H1 (cell line): ENCODE results near the gene ACVR2B. TPM values are rescaled to one million over a fixed set of nuclear protein-coding genes. Genes with fewer than 3 reads are reported as not detected.

Source experiments
- CTCF ChIA-PET: fragments of 300-600 bp; sonication (Branson Sonifier 250); formaldehyde crosslinking; loops from one replicate; lab custom pipeline; 2021; ENCODE audit not compliant: partially characterized antibody; lab: Charles Lee
- POLR2A ChIA-PET: fragments of 300-600 bp; sonication (Branson Sonifier 250); formaldehyde crosslinking; loops from one replicate; lab custom pipeline; 2021; ENCODE audit warnings: inconsistent platforms; ENCODE audit not compliant: partially characterized antibody; lab: Charles Lee
- DNase-seq, 2 experiments: peaks; one replicate each; pipeline versions ENCODE4 v3.0.0 to v3.0.0-alpha.2; 2010 to 2022; ENCODE audit warnings: low spot score in 2 of 2, low read depth in 1 of 2, mixed read lengths in 1 of 2
- FAIRE-seq: peaks from 2 replicates; lab custom pipeline; 2011; peaks lifted over from hg19 to GRCh38; lab: Jason Lieb, UNC
- H2AFZ ChIP-seq: 2 replicates; pipeline ENCODE4 v1.8.1; 2012; ENCODE audit warnings: low read length, inconsistent platforms
- H2AK5ac ChIP-seq: 2 replicates; pipeline ENCODE4 v1.6.1; 2013; ENCODE audit warnings: low read depth, low read length
- H2BK120ac ChIP-seq: replicated peaks from 2 replicates; pipeline ENCODE3; 2013; ENCODE audit warnings: low read depth, low read length, inconsistent platforms
- H2BK12ac ChIP-seq: 2 replicates; pipeline ENCODE4 v1.6.1; 2013; ENCODE audit warnings: low read depth, low read length
- H2BK15ac ChIP-seq: 2 replicates; pipeline ENCODE4 v1.6.1; 2013; ENCODE audit warnings: low read length
- H2BK20ac ChIP-seq: 2 replicates; pipeline ENCODE4 v1.6.1; 2013; ENCODE audit warnings: low read length
- H2BK5ac ChIP-seq: 2 replicates; pipeline ENCODE4 v1.6.1; 2013; ENCODE audit warnings: low read depth, low read length
- H3K14ac ChIP-seq: 2 replicates; pipeline ENCODE4 v1.6.1; 2013; ENCODE audit warnings: inconsistent platforms; ENCODE audit not compliant: insufficient read length
- H3K18ac ChIP-seq: 2 replicates; pipeline ENCODE4 v1.6.1; 2013; ENCODE audit warnings: low read length; ENCODE audit errors: extremely low read depth
- H3K23ac ChIP-seq: 2 replicates; pipeline ENCODE4 v1.6.1; 2013; ENCODE audit warnings: inconsistent platforms; ENCODE audit not compliant: insufficient read length
- H3K23me2 ChIP-seq: 2 replicates; pipeline ENCODE4 v1.6.1; 2013; ENCODE audit warnings: low read depth, low read length
- H3K27ac ChIP-seq: 2 replicates; pipeline ENCODE4 v1.6.1; 2011; ENCODE audit warnings: low read depth, low read length, inconsistent platforms
- H3K27me3 ChIP-seq, 4 experiments: replicated peaks in 1 of 4; 1 replicate in 1 of 4; 2 replicates in 3 of 4; pipeline versions ENCODE4 v1.6.1 to v1.8.1; 2011 to 2013; ENCODE audit warnings: low read length in 3 of 4, mild to moderate bottlenecking in 3 of 4, inconsistent platforms in 2 of 4, mixed read lengths in 2 of 4, moderate library complexity in 1 of 4; ENCODE audit not compliant: control insufficient read depth in 3 of 4, insufficient read depth in 3 of 4; ENCODE audit errors: extremely low read depth in 1 of 4
- H3K36me3 ChIP-seq, 4 experiments: 2 replicates each; pipeline versions ENCODE4 v1.6.1 to v1.8.1; 2011 to 2013; ENCODE audit warnings: mild to moderate bottlenecking in 4 of 4, low read length in 3 of 4, moderate library complexity in 2 of 4, control low read depth in 1 of 4, inconsistent platforms in 1 of 4; ENCODE audit not compliant: insufficient read depth in 4 of 4, control insufficient read depth in 2 of 4
- H3K4ac ChIP-seq: replicated peaks from 2 replicates; pipeline ENCODE3; 2013; ENCODE audit warnings: low read length, low read depth, mixed read lengths, inconsistent platforms; ENCODE audit not compliant: insufficient read length
- H3K4me1 ChIP-seq, 4 experiments: replicated peaks in 1 of 4; 1 replicate in 1 of 4; 2 replicates in 3 of 4; pipeline versions ENCODE4 v1.6.1 to v1.8.1; 2011 to 2013; ENCODE audit warnings: low read length in 3 of 4, inconsistent platforms in 2 of 4, mixed read lengths in 1 of 4; ENCODE audit not compliant: insufficient read depth in 4 of 4, control insufficient read depth in 3 of 4
- H3K4me2 ChIP-seq, 2 experiments: 2 replicates each; pipeline versions ENCODE4 v1.6.1 to v1.8.1; 2011 to 2013; ENCODE audit warnings: low read depth in 2 of 2, low read length in 2 of 2, control low read depth in 1 of 2, inconsistent platforms in 1 of 2, mild to moderate bottlenecking in 1 of 2; ENCODE audit not compliant: insufficient read depth in 1 of 2
- H3K4me3 ChIP-seq, 4 experiments: fragments of 200-600, 300-600 bp in 1 of 4; sonication (generic), shearing (Covaris generic), sonication (Bioruptor Twin) in 1 of 4; 2 replicates each; pipeline versions ENCODE4 v1.5.1 to v1.8.1; 2011 to 2016; ENCODE audit warnings: low read length in 4 of 4, low read depth in 3 of 4, control low read depth in 2 of 4, inconsistent platforms in 2 of 4, mild to moderate bottlenecking in 2 of 4, mixed read lengths in 1 of 4, moderate library complexity in 1 of 4; ENCODE audit not compliant: insufficient read depth in 2 of 4; ENCODE audit errors: extremely low read depth in 1 of 4
- H3K56ac ChIP-seq: replicated peaks from 2 replicates; pipeline ENCODE3; 2013; ENCODE audit warnings: low read depth, mild to moderate bottlenecking, mixed read lengths, low read length, inconsistent platforms; ENCODE audit not compliant: insufficient read length
- H3K79me1 ChIP-seq: 2 replicates; pipeline ENCODE4 v1.6.1; 2013; ENCODE audit warnings: low read depth, low read length, control low read depth
- H3K79me2 ChIP-seq, 2 experiments: 2 replicates each; pipeline versions ENCODE4 v1.6.1 to v1.8.1; 2012 to 2013; ENCODE audit warnings: low read length in 2 of 2, mild to moderate bottlenecking in 2 of 2, inconsistent platforms in 1 of 2; ENCODE audit not compliant: insufficient read depth in 2 of 2, control insufficient read depth in 1 of 2
- H3K9ac ChIP-seq, 4 experiments: replicated peaks in 1 of 4; 1 replicate in 1 of 4; 2 replicates in 3 of 4; pipeline versions ENCODE4 v1.6.1 to v1.8.1; 2011 to 2013; ENCODE audit warnings: low read depth in 3 of 4, low read length in 3 of 4, control low read depth in 2 of 4, mild to moderate bottlenecking in 2 of 4, moderate library complexity in 2 of 4, inconsistent platforms in 1 of 4; ENCODE audit errors: extremely low read depth in 1 of 4
- H3K9me3 ChIP-seq, 2 experiments: 2 replicates each; pipeline versions ENCODE4 v1.6.1 to v1.8.1; 2012 to 2013; ENCODE audit warnings: mild to moderate bottlenecking in 2 of 2, moderate library complexity in 2 of 2, control low read depth in 1 of 2, inconsistent platforms in 1 of 2, low read depth in 1 of 2, low read length in 1 of 2, mixed read lengths in 1 of 2; ENCODE audit not compliant: insufficient read depth in 2 of 2
- H4K20me1 ChIP-seq, 2 experiments: replicated peaks in 1 of 2; 2 replicates each; pipeline versions ENCODE3 to v1.8.1; 2011 to 2013; ENCODE audit warnings: inconsistent platforms in 2 of 2, low read length in 2 of 2, mild to moderate bottlenecking in 1 of 2; ENCODE audit not compliant: insufficient read depth in 2 of 2, control insufficient read depth in 1 of 2
- H4K5ac ChIP-seq: 2 replicates; pipeline ENCODE4 v1.6.1; 2013; ENCODE audit warnings: low read length, low read depth, mixed read lengths, inconsistent platforms; ENCODE audit not compliant: insufficient read length
- H4K8ac ChIP-seq: 2 replicates; pipeline ENCODE4 v1.8.0; 2013; ENCODE audit warnings: mild to moderate bottlenecking, moderate library complexity, low read length, inconsistent platforms; ENCODE audit not compliant: insufficient read depth; ENCODE audit errors: extremely low read depth
- H4K91ac ChIP-seq: replicated peaks from 2 replicates; pipeline ENCODE3; 2013; ENCODE audit warnings: low read length, mixed read lengths, inconsistent platforms; ENCODE audit not compliant: insufficient read length
- RAD21 ChIP-seq, 2 experiments: IDR thresholded peaks in 1 of 2; conservative IDR thresholded peaks in 1 of 2; 2 replicates each; pipeline ENCODE4 v1.6.1; 2011; ENCODE audit warnings: low read depth in 2 of 2, low read length in 2 of 2, improper control_type of control experiment in 1 of 2, inconsistent platforms in 1 of 2, mild to moderate bottlenecking in 1 of 2, moderate library complexity in 1 of 2
- RFX5 ChIP-seq: IDR thresholded peaks from 2 replicates; pipeline ENCODE4 v1.6.1; 2011; ENCODE audit warnings: low read depth, low read length, improper control_type of control experiment, borderline replicate concordance
- WGBS, 2 experiments: shearing (Covaris generic) in 1 of 2; methylation state at CpG; one replicate each; pipeline versions ENCODE4 v1.1.6 to v1.1.7; 2013 to 2015; ENCODE audit warnings: low lambda C conversion rate in 2 of 2, mixed read lengths in 2 of 2, inconsistent platforms in 1 of 2, low coverage in 1 of 2, missing lambda C conversion rate in 1 of 2; ENCODE audit not compliant: insufficient replicate concordance in 2 of 2, insufficient coverage in 1 of 2, insufficient read length in 1 of 2; ENCODE audit errors: extremely low coverage in 1 of 2, missing lambda C conversion rate in 1 of 2; 5-methylcytosine and 5-hydroxymethylcytosine counted together
- polyA plus RNA-seq, 7 experiments: library from polyadenylated mRNA; depleted of rRNA in 3 of 7; stranded (reverse) in 5 of 7; unstranded in 2 of 7; fragments of >200 nt in 5 of 7; fragments of 200-250 nt in 2 of 7; gene quantifications; 1 replicate in 5 of 7; 2 replicates in 1 of 7; 4 replicates in 1 of 7; pipeline versions ENCODE4 v1.2.1 to v1.2.3, GENCODE V29; 2011 to 2013; ENCODE audit warnings: missing spikeins in 2 of 7, mixed read lengths in 2 of 7
- total RNA-seq: library from RNA; stranded (reverse); fragmentation: NEBNext Ultra II Directional; extraction: Animal tissue kit (Norgen Biotek cat#: 25700); gene quantifications from 2 replicates; pipeline ENCODE4 v1.2.1, GENCODE V29; 2021
- TF ChIP-seq, protein P1 (sequence below), 3 experiments: IDR thresholded peaks; 1 replicate in 2 of 3; 2 replicates in 1 of 3; pipeline versions ENCODE4 v1.5.1 to v1.6.1; 2011; ENCODE audit warnings: low read length in 3 of 3, mild to moderate bottlenecking in 3 of 3, inconsistent platforms in 2 of 3, low read depth in 1 of 3, moderate library complexity in 1 of 3; ENCODE audit not compliant: insufficient read depth in 1 of 3; ENCODE audit errors: control extremely low read depth in 1 of 3

ACVR2B gene
- total and polyA plus RNA-seq, 2 of the 8 experiments (the other 6 are each of a cell fraction or from before 2014, with no cell fraction given), result 24.7 to 109 TPM

DNA sequence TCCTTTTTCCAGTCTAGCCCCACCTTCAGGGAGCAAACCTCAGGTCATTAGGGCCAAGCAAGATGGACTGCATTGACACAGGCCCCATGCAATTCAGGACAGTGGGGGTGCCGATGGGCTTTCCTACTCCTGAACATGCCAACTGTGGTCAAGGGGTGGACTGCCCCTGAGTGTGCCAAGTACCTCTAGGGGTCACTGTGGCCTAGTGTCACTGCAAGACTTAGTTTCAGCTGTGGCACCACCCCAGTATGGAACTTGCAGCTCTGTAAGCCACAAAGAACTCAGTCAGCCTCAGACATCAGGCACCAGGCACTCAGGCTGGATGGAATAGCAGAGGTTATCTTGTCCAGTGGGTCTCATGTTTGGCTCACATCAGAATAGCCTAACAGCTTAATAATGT lies 74.8 kb downstream of the ACVR2B start:
- Histone ChIP-seq H3K14ac (no peak overlapping the region), H2BK15ac (no peak overlapping the region), H3K27me3 (no peaks in the 10 kb centered on the region), H4K20me1 (no peaks in the 10 kb centered on the region), H4K91ac (no peak overlapping the region), H4K8ac (no peak overlapping the region), H3K56ac (no peak overlapping the region), H3K4me2 (no peak overlapping the region), H3K4ac (no peak overlapping the region), H2AFZ (no peak overlapping the region), H3K79me1 (no peaks in the 10 kb centered on the region), H4K5ac (no peak overlapping the region), H2BK120ac (no peak overlapping the region), H3K4me3 (no peak overlapping the region), H3K9me3 (no peaks in the 10 kb centered on the region; a peak in 1 of 4 replicates), H3K18ac (no peak overlapping the region), H3K23me2 (no peaks in the 10 kb centered on the region), H3K9ac (no peak overlapping the region), H2AK5ac (no peak overlapping the region), H2BK20ac (no peak overlapping the region), H3K79me2 (no peaks in the 10 kb centered on the region), H2BK5ac (no peak overlapping the region), H3K27ac (no peak overlapping the region), H3K36me3 (peaks cover 3 to 12% (median 7%) of the 10 kb centered on the region in 4 experiments), H2BK12ac (no peak overlapping the region), H3K4me1 (peaks cover 0 to 10% (median 4%) of the 10 kb centered on the region in 4 experiments; a peak in 4 of 7 replicates), H3K23ac (no peak overlapping the region)
- DNase-seq, result no peak
- ChIA-PET CTCF (interaction anchor here (0.7 to 4.2 kb wide), 13 partner anchors 15 to 133 kb away, joined by 3 to 21 read pairs (median 5); no protein-coding TSS in a partner anchor), POLR2A (no interaction called here)
- FAIRE-seq, result peak; percentile 60
- WGBS, 2 experiments, result 100% methylated on average over 1 of the region's 1 CpG; no CpG with 5 or more reads in 1 of the 2 experiments
- TF ChIP-seq, protein P1, sequence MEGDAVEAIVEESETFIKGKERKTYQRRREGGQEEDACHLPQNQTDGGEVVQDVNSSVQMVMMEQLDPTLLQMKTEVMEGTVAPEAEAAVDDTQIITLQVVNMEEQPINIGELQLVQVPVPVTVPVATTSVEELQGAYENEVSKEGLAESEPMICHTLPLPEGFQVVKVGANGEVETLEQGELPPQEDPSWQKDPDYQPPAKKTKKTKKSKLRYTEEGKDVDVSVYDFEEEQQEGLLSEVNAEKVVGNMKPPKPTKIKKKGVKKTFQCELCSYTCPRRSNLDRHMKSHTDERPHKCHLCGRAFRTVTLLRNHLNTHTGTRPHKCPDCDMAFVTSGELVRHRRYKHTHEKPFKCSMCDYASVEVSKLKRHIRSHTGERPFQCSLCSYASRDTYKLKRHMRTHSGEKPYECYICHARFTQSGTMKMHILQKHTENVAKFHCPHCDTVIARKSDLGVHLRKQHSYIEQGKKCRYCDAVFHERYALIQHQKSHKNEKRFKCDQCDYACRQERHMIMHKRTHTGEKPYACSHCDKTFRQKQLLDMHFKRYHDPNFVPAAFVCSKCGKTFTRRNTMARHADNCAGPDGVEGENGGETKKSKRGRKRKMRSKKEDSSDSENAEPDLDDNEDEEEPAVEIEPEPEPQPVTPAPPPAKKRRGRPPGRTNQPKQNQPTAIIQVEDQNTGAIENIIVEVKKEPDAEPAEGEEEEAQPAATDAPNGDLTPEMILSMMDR (IDR thresholded peaks at IDR 0.05; ENCODE audit: control extremely low read depth in 1 of 3, insufficient read depth in 1 of 3, low read depth in 1 of 3, low read length in 3 of 3), result peak; percentile 64 to 79 (median 64)
- no peak for TF ChIP-seq RFX5
- peak; percentile 66 to 78 for TF ChIP-seq RAD21 (IDR thresholded peaks at IDR 0.05 in 1 of 2, conservative IDR thresholded peaks at IDR 0.05 in 1 of 2; ENCODE audit: low read depth in 2 of 2, low read length in 2 of 2)
